Astrocyte (in vitro differentiated cells and primary cell): ENCODE data around the gene RASL11A. TPM values are rescaled to one million over a fixed set of nuclear protein-coding genes. Genes with fewer than 3 reads are reported as not detected.

Experiments used
- DNase-seq: peaks from one replicate; pipeline ENCODE4 v3.0.0-alpha.2; 2010; ENCODE audit warnings: low read depth
- FAIRE-seq: peaks from 2 replicates; lab custom pipeline; 2011; peaks lifted over from hg19 to GRCh38; lab: Jason Lieb, UNC
- H2AFZ ChIP-seq: 2 replicates; pipeline ENCODE4 v1.6.0; 2012; ENCODE audit warnings: low read depth, low read length, inconsistent platforms
- H3K27ac ChIP-seq: 2 replicates; pipeline ENCODE4 v1.5.1; 2011; ENCODE audit warnings: low read depth, low read length, inconsistent platforms
- H3K27me3 ChIP-seq: 2 replicates; pipeline ENCODE4 v1.6.0; 2011; ENCODE audit warnings: low read length, inconsistent platforms; ENCODE audit not compliant: insufficient read depth
- H3K36me3 ChIP-seq: 2 replicates; pipeline ENCODE4 v1.5.1; 2011; ENCODE audit warnings: low read length, inconsistent platforms; ENCODE audit not compliant: insufficient read depth
- H3K4me1 ChIP-seq: 2 replicates; pipeline ENCODE4 v1.5.1; 2011; ENCODE audit warnings: low read length, inconsistent platforms; ENCODE audit not compliant: insufficient read depth
- H3K4me2 ChIP-seq: 2 replicates; pipeline ENCODE4 v1.6.0; 2012; ENCODE audit warnings: low read length, inconsistent platforms
- H3K4me3 ChIP-seq: 2 replicates; pipeline ENCODE4 v1.5.1; 2011; ENCODE audit warnings: low read depth, mild to moderate bottlenecking, low read length, inconsistent platforms; ENCODE audit not compliant: insufficient read depth
- H3K79me2 ChIP-seq: 2 replicates; pipeline ENCODE4 v1.6.0; 2012; ENCODE audit warnings: mild to moderate bottlenecking, low read length, inconsistent platforms; ENCODE audit not compliant: insufficient read depth
- H3K9ac ChIP-seq: 2 replicates; pipeline ENCODE4 v1.6.0; 2012; ENCODE audit warnings: mild to moderate bottlenecking, low read length, inconsistent platforms
- H3K9me3 ChIP-seq: 2 replicates; pipeline ENCODE4 v1.5.1; 2012; ENCODE audit warnings: low read depth, mild to moderate bottlenecking, low read length, inconsistent platforms; ENCODE audit not compliant: insufficient read depth
- H4K20me1 ChIP-seq: 2 replicates; pipeline ENCODE4 v1.6.0; 2012; ENCODE audit warnings: low read length, inconsistent platforms; ENCODE audit not compliant: insufficient read depth
- H3K27ac Mint-ChIP-seq: one replicate; pipeline ENCODE4 v1.8.0; 2021; ENCODE audit warnings: mild to moderate bottlenecking, mixed read lengths; ENCODE audit not compliant: unreplicated experiment
- H3K27me3 Mint-ChIP-seq: one replicate; pipeline ENCODE4 v1.8.0; 2021; ENCODE audit warnings: low read depth, mixed read lengths; ENCODE audit not compliant: unreplicated experiment
- H3K36me3 Mint-ChIP-seq: one replicate; pipeline ENCODE4 v1.8.0; 2021; ENCODE audit warnings: low read depth, mixed read lengths; ENCODE audit not compliant: unreplicated experiment
- H3K4me1 Mint-ChIP-seq: one replicate; pipeline ENCODE4 v1.8.0; 2021; ENCODE audit warnings: low read depth, mixed read lengths; ENCODE audit not compliant: unreplicated experiment
- H3K4me3 Mint-ChIP-seq: one replicate; pipeline ENCODE4 v1.8.0; 2021; ENCODE audit warnings: mild to moderate bottlenecking, moderate library complexity, mixed read lengths; ENCODE audit not compliant: unreplicated experiment
- H3K9me3 Mint-ChIP-seq: one replicate; pipeline ENCODE4 v1.8.0; 2021; ENCODE audit warnings: mild to moderate bottlenecking, mixed read lengths; ENCODE audit not compliant: unreplicated experiment
- EZH2 ChIP-seq: IDR thresholded peaks from 2 replicates; pipeline ENCODE4 v1.6.1; 2012; ENCODE audit warnings: mild to moderate bottlenecking, low read length, inconsistent platforms; ENCODE audit not compliant: insufficient read depth
- total RNA-seq: library from RNA; stranded (reverse); gene quantifications from 2 replicates; pipeline ENCODE4 v1.2.1, GENCODE V29; 2021
- TF ChIP-seq, protein P1 (sequence below): IDR thresholded peaks from 2 replicates; pipeline ENCODE4 v1.5.1; 2011; ENCODE audit warnings: low read depth, mild to moderate bottlenecking, inconsistent platforms, low read length, moderate library complexity; ENCODE audit not compliant: insufficient read depth

The RASL11A gene
- total RNA-seq, 1 donor from 2014 or later: 2.2 TPM

DNA sequence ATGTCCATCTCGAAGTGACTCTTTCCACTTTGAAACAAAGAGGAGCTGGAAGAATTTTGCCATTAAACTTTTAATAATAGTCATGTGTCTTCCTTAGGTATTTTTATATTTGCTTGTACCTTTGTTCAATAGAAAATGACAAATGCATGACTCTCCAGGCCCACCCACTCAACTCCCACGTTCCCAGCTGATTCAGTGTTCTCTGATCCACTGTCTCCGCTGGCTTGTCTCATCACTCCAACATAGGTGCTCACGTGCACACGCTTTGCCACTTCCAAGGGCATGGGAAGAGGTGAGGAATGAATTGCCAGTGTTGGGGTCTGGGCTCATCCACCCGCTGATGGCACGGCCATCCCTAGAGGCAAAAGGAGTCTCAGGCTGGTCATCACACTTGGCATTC lies 24.5 kb downstream of the RASL11A start:
- TF ChIP-seq EZH2: no peak
- Histone ChIP-seq H4K20me1 (no peaks in the 10 kb centered on the region), H3K4me1 (no peaks in the 10 kb centered on the region), H3K9me3 (no peaks in the 10 kb centered on the region), H3K4me2 (no peak overlapping the region), H2AFZ (no peak overlapping the region), H3K36me3 (no peaks in the 10 kb centered on the region), H3K9ac (no peak overlapping the region), H3K27me3 (peaks cover 18% of the 10 kb centered on the region), H3K4me3 (no peak overlapping the region), H3K27ac (no peak overlapping the region), H3K79me2 (no peaks in the 10 kb centered on the region)
- Mint-ChIP-seq H3K4me1 (no peaks in the 10 kb centered on the region), H3K27ac (no peak overlapping the region), H3K36me3 (peaks cover 3% of the 10 kb centered on the region), H3K9me3 (peaks cover 10% of the 10 kb centered on the region), H3K27me3 (peaks cover 26% of the 10 kb centered on the region), H3K4me3 (no peak overlapping the region)
- FAIRE-seq (no peak), DNase-seq (no peak)

DNA sequence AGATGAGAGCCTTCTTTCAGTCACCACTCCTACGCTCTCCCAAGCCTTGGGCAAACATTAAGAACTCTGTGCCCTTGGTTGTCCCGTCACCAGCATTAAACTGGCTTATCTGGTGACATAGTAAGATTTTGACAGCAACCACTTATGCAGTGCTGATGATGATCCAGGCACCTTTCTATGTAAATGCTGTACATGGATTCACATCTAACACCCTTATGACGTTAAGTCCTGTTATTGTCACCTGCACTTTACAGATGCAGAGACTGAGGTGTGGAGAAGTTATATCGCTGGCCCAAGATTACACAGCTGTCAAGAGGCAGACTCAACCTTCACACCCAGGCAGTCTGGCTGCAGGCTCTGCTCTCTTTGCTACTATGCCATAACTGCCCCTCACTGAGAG lies 25.0 kb downstream of the RASL11A start:
- peaks cover 26% of the 10 kb centered on the region for H3K27me3 Mint-ChIP-seq
- H3K27ac Mint-ChIP-seq: no peak overlapping the region
- no peak for DNase-seq

DNA sequence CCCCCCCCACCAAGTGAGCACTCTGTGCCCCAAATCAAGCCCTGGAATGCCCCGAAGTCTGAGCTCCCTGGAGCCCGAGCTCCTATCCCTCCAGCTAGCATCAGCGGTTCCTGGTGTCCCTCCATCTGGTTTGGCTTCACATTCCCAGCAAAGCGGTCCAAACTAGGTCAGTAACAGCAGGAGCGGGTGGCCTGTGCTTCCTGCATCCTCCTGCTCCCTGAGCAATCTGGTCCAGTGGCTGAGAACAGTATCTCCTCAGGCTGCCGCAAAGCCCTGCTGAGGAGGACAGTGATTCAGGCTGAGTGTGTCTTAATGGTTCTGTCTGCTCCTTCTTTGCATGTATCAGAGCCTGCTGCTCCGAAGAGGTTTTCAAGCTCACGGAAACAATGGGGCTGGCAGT lies 25.9 kb downstream of the RASL11A start:
- Mint-ChIP-seq H3K9me3 (peaks cover 10% of the 10 kb centered on the region), H3K4me3 (no peak overlapping the region), H3K36me3 (peaks cover 3% of the 10 kb centered on the region), H3K4me1 (no peaks in the 10 kb centered on the region), H3K27me3 (peaks cover 26% of the 10 kb centered on the region), H3K27ac (no peak overlapping the region)
- DNase-seq (no peak), FAIRE-seq (no peak)
- Histone ChIP-seq H3K4me2 (no peak overlapping the region), H3K4me1 (no peaks in the 10 kb centered on the region), H3K27me3 (peaks cover 20% of the 10 kb centered on the region), H3K9me3 (no peaks in the 10 kb centered on the region), H3K27ac (no peak overlapping the region), H4K20me1 (no peaks in the 10 kb centered on the region), H3K9ac (no peak overlapping the region), H3K79me2 (no peaks in the 10 kb centered on the region), H3K36me3 (no peaks in the 10 kb centered on the region), H2AFZ (no peak overlapping the region), H3K4me3 (no peak overlapping the region)
- no peak for TF ChIP-seq EZH2
- TF ChIP-seq, protein P1, sequence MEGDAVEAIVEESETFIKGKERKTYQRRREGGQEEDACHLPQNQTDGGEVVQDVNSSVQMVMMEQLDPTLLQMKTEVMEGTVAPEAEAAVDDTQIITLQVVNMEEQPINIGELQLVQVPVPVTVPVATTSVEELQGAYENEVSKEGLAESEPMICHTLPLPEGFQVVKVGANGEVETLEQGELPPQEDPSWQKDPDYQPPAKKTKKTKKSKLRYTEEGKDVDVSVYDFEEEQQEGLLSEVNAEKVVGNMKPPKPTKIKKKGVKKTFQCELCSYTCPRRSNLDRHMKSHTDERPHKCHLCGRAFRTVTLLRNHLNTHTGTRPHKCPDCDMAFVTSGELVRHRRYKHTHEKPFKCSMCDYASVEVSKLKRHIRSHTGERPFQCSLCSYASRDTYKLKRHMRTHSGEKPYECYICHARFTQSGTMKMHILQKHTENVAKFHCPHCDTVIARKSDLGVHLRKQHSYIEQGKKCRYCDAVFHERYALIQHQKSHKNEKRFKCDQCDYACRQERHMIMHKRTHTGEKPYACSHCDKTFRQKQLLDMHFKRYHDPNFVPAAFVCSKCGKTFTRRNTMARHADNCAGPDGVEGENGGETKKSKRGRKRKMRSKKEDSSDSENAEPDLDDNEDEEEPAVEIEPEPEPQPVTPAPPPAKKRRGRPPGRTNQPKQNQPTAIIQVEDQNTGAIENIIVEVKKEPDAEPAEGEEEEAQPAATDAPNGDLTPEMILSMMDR: no peak

More for the DNA sequence above, 25.0 kb downstream of the RASL11A start:
- Histone ChIP-seq H3K4me1 (no peaks in the 10 kb centered on the region), H3K27me3 (peaks cover 20% of the 10 kb centered on the region), H3K4me2 (no peak overlapping the region), H3K9ac (no peak overlapping the region), H3K4me3 (no peak overlapping the region), H3K9me3 (no peaks in the 10 kb centered on the region), H3K36me3 (no peaks in the 10 kb centered on the region), H3K27ac (no peak overlapping the region), H3K79me2 (no peaks in the 10 kb centered on the region), H2AFZ (no peak overlapping the region), H4K20me1 (no peaks in the 10 kb centered on the region)
- H3K9me3 Mint-ChIP-seq: peaks cover 10% of the 10 kb centered on the region
- peaks cover 3% of the 10 kb centered on the region for H3K36me3 Mint-ChIP-seq
- no peak overlapping the region for H3K4me3 Mint-ChIP-seq
- H3K4me1 Mint-ChIP-seq: no peaks in the 10 kb centered on the region
- no peak for FAIRE-seq
- TF ChIP-seq, protein P1: no peak
- TF ChIP-seq EZH2: no peak
